Neural cell (in vitro differentiated cells): Measurements from ENCODE around the gene ZDHHC18. TPM values are rescaled to one million over a fixed set of nuclear protein-coding genes. Genes with fewer than 3 reads are reported as not detected.

Experiments
- H2AFZ ChIP-seq: fragments of 200-600, 300-800 bp; sonication (generic), shearing (Covaris generic); 2 replicates; pipeline ENCODE4 v1.6.0; 2014; ENCODE audit warnings: low read depth, mild to moderate bottlenecking, antibody characterized with exemption, low read length, moderate library complexity
- H3F3A ChIP-seq: fragments of 200-600 bp; shearing (Covaris generic); 2 replicates; pipeline ENCODE4 v1.6.1; 2016; ENCODE audit warnings: mild to moderate bottlenecking, moderate library complexity, mixed read lengths, antibody characterized with exemption, low read length; ENCODE audit not compliant: insufficient read depth, poor library complexity, severe bottlenecking
- H3K27ac ChIP-seq: fragments of 200-600, 300-800 bp; sonication (generic), shearing (Covaris generic); 2 replicates; pipeline ENCODE4 v1.5.1; 2014; ENCODE audit warnings: mild to moderate bottlenecking, low read length, moderate library complexity
- H3K27me3 ChIP-seq: fragments of 300-800, 200-600 bp; sonication (generic), shearing (Covaris generic); 2 replicates; pipeline ENCODE4 v1.6.0; 2014; ENCODE audit warnings: mild to moderate bottlenecking, low read depth, low read length, moderate library complexity; ENCODE audit not compliant: insufficient read depth
- H3K36me3 ChIP-seq: fragments of 300-800, 200-600 bp; sonication (generic), shearing (Covaris generic); 2 replicates; pipeline ENCODE4 v1.5.1; 2014; ENCODE audit warnings: mild to moderate bottlenecking, antibody characterized with exemption, low read length, moderate library complexity; ENCODE audit not compliant: insufficient read depth
- H3K4me2 ChIP-seq: fragments of 300-800, 200-600 bp; sonication (generic), shearing (Covaris generic); 2 replicates; pipeline ENCODE4 v1.6.0; 2014; ENCODE audit warnings: mild to moderate bottlenecking, low read length
- H3K4me3 ChIP-seq: fragments of 300-800, 200-600 bp; sonication (generic), shearing (Covaris generic); 2 replicates; pipeline ENCODE4 v1.5.1; 2014; ENCODE audit warnings: mild to moderate bottlenecking, low read length, moderate library complexity
- H3K79me2 ChIP-seq: fragments of 200-600 bp; shearing (Covaris generic); replicated peaks from 2 replicates; pipeline ENCODE4 v1.6.0; 2014; ENCODE audit warnings: mild to moderate bottlenecking, low read length, moderate library complexity; ENCODE audit not compliant: insufficient read depth
- H3K9ac ChIP-seq: fragments of 300-800, 200-600 bp; sonication (generic), shearing (Covaris generic); 2 replicates; pipeline ENCODE4 v1.6.1; 2016; ENCODE audit warnings: mild to moderate bottlenecking, low read length, mixed read lengths
- H3K9me2 ChIP-seq: fragments of 200-600 bp; shearing (Covaris generic); 2 replicates; pipeline ENCODE4 v1.6.1; 2016; ENCODE audit warnings: mild to moderate bottlenecking, low read length, mixed read lengths; ENCODE audit not compliant: insufficient read depth
- H3K9me3 ChIP-seq: fragments of 200-600, 300-800 bp; sonication (generic), shearing (Covaris generic); 2 replicates; pipeline ENCODE4 v1.6.1; 2016; ENCODE audit warnings: mild to moderate bottlenecking, mixed run types, low read length, moderate library complexity, mixed read lengths
- H4K20me1 ChIP-seq: fragments of 200-600 bp; shearing (Covaris generic); 2 replicates; pipeline ENCODE4 v1.6.1; 2016; ENCODE audit warnings: mild to moderate bottlenecking, mixed run types; ENCODE audit not compliant: insufficient read depth
- CTCF ChIP-seq: fragments of 450-650 bp; IDR thresholded peaks from 2 replicates; pipeline ENCODE4 v1.5.1; 2014; ENCODE audit warnings: antibody characterized with exemption, mild to moderate bottlenecking, moderate library complexity; ENCODE audit not compliant: poor library complexity, severe bottlenecking
- EP300 ChIP-seq: fragments of 450-650 bp; conservative IDR thresholded peaks from 2 replicates; pipeline ENCODE4 v1.6.1; 2014; ENCODE audit warnings: antibody characterized with exemption, mild to moderate bottlenecking, moderate library complexity; ENCODE audit not compliant: poor library complexity, severe bottlenecking
- EZH2 ChIP-seq: fragments of 200-600, 300-800 bp; shearing (Covaris generic), sonication (generic); IDR thresholded peaks from 2 replicates; pipeline ENCODE4 v1.6.1; 2014; ENCODE audit warnings: antibody characterized with exemption, low read length, borderline replicate concordance, mild to moderate bottlenecking; ENCODE audit not compliant: insufficient read depth, poor library complexity, severe bottlenecking
- MXI1 ChIP-seq: fragments of 450-650 bp; conservative IDR thresholded peaks from 2 replicates; pipeline ENCODE4 v1.6.1; 2014; ENCODE audit warnings: antibody characterized with exemption, mild to moderate bottlenecking; ENCODE audit not compliant: poor library complexity, severe bottlenecking
- POLR2AphosphoS5 ChIP-seq: IDR thresholded peaks from 2 replicates; pipeline ENCODE4 v1.6.1; 2012
- RAD21 ChIP-seq: fragments of 450-650 bp; conservative IDR thresholded peaks from 2 replicates; pipeline ENCODE4 v1.6.1; 2014; ENCODE audit warnings: antibody characterized with exemption, mild to moderate bottlenecking, moderate library complexity
- REST ChIP-seq: IDR thresholded peaks from 2 replicates; pipeline ENCODE4 v1.6.1; 2012; ENCODE audit warnings: borderline replicate concordance
- SMC3 ChIP-seq: fragments of 450-650 bp; conservative IDR thresholded peaks from 2 replicates; pipeline ENCODE4 v1.6.1; 2014; ENCODE audit warnings: antibody characterized with exemption, mild to moderate bottlenecking, moderate library complexity; ENCODE audit not compliant: poor library complexity
- TAF1 ChIP-seq: IDR thresholded peaks from 2 replicates; pipeline ENCODE4 v1.6.1; 2012; ENCODE audit warnings: low read depth
- polyA plus RNA-seq: library from polyadenylated mRNA; depleted of rRNA; stranded (reverse); fragments of >200 nt; gene quantifications from 2 replicates; pipeline ENCODE4 v1.2.3, GENCODE V29; 2014

The ZDHHC18 gene
- polyA plus RNA-seq, 1 donor from 2014 or later: 23.7 TPM

- Histone ChIP-seq H3K79me2 (no peaks in the 10 kb centered on the region), H2AFZ (no peak overlapping the region), H3K27ac (no peak overlapping the region), H4K20me1 (no peaks in the 10 kb centered on the region), H3K4me3 (no peak overlapping the region), H3K27me3 (no peaks in the 10 kb centered on the region), H3K9me2 (no peaks in the 10 kb centered on the region), H3F3A (no peaks in the 10 kb centered on the region), H3K36me3 (no peaks in the 10 kb centered on the region), H3K9ac (no peak overlapping the region), H3K9me3 (no peaks in the 10 kb centered on the region), H3K4me2 (no peak overlapping the region)
- no peak for TF ChIP-seq SMC3
- no peak for TF ChIP-seq EP300
- no peak for TF ChIP-seq POLR2AphosphoS5
- no peak for TF ChIP-seq RAD21
- no peak for TF ChIP-seq EZH2
- TF ChIP-seq TAF1: no peak
- TF ChIP-seq MXI1: no peak
- no peak for TF ChIP-seq CTCF
- no peak for TF ChIP-seq REST
Observed at GRCh38 chr1:26855636-26856035, 29.1 kb downstream of the ZDHHC18 start.

- no peaks in the 10 kb centered on the region for H3K27me3 ChIP-seq
- H4K20me1 ChIP-seq: no peaks in the 10 kb centered on the region
- no peak overlapping the region for H3K4me2 ChIP-seq
- no peaks in the 10 kb centered on the region for H3K79me2 ChIP-seq
- no peaks in the 10 kb centered on the region for H3K36me3 ChIP-seq
- H3F3A ChIP-seq: no peaks in the 10 kb centered on the region
- H3K4me3 ChIP-seq: no peak overlapping the region
- no peak for TF ChIP-seq RAD21
- TF ChIP-seq SMC3: no peak
- no peak for TF ChIP-seq REST
- TF ChIP-seq POLR2AphosphoS5: no peak
- TF ChIP-seq EP300: no peak
- TF ChIP-seq MXI1: no peak
- no peak for TF ChIP-seq CTCF
- TF ChIP-seq EZH2: no peak
- TF ChIP-seq TAF1: no peak
- H3K9ac ChIP-seq: no peak overlapping the region
- H3K9me2 ChIP-seq: no peaks in the 10 kb centered on the region
- no peak overlapping the region for H3K27ac ChIP-seq
- H2AFZ ChIP-seq: no peak overlapping the region
- H3K9me3 ChIP-seq: no peaks in the 10 kb centered on the region
Observed at GRCh38 chr1:26856181-26856580, 29.7 kb downstream of the ZDHHC18 start.
